Activated CD8-positive, alpha-beta T cell treated with anti-CD3 and anti-CD28 coated beads for 36 hours (primary cell): ENCODE results near the gene PRKN. TPM values are rescaled to one million over a fixed set of nuclear protein-coding genes. Genes with fewer than 3 reads are reported as not detected.

Experiments used
- ATAC-seq: fragments of 200-7000 bp; cut with Tn5 transposase; one replicate; pipeline ENCODE4 v1.10.0; 2021; ENCODE audit warnings: mild to moderate bottlenecking, moderate library complexity
- CTCF ChIA-PET: fragments of 350-600 bp; sonication (Branson Sonifier 250); formaldehyde crosslinking; loops from one replicate; lab custom pipeline; 2021; ENCODE audit warnings: antibody characterized with exemption; lab: Charles Lee
- POLR2A ChIA-PET: fragments of 350-600 bp; sonication (Branson Sonifier 250); formaldehyde crosslinking; loops from one replicate; lab custom pipeline; 2021; ENCODE audit warnings: antibody characterized with exemption; lab: Charles Lee
- DNase-seq: peaks from one replicate; pipeline ENCODE4 v3.0.0-alpha.2; 2020
- H3K27ac Mint-ChIP-seq: one replicate; pipeline ENCODE4 v1.8.0; 2021; ENCODE audit warnings: mild to moderate bottlenecking, mixed read lengths
- H3K27me3 Mint-ChIP-seq: one replicate; pipeline ENCODE4 v1.8.0; 2021; ENCODE audit warnings: mixed read lengths
- H3K36me3 Mint-ChIP-seq: one replicate; pipeline ENCODE4 v1.8.0; 2021; ENCODE audit warnings: low read depth, mixed read lengths
- H3K4me1 Mint-ChIP-seq: one replicate; pipeline ENCODE4 v1.8.0; 2021; ENCODE audit warnings: low read depth, mixed read lengths
- H3K4me3 Mint-ChIP-seq: one replicate; pipeline ENCODE4 v1.8.0; 2021; ENCODE audit warnings: mild to moderate bottlenecking, moderate library complexity, mixed read lengths
- H3K9me3 Mint-ChIP-seq: one replicate; pipeline ENCODE4 v1.8.0; 2021; ENCODE audit warnings: mixed read lengths
- intact Hi-C: fragments of 100-400 bp; cut with micrococcal nuclease; formaldehyde crosslinking; loops from one replicate; pipeline ENCODE4 v1.10.0; 2022
- total RNA-seq, 2 experiments: library from RNA; stranded (reverse); gene quantifications; one replicate each; pipeline ENCODE4 v1.2.3, GENCODE V29; 2021
- TF ChIP-seq, protein P1 (sequence below): fragments of 200-600 bp; IDR thresholded peaks from one replicate; pipeline ENCODE4 v1.8.0; 2022; ENCODE audit warnings: antibody characterized with exemption, mild to moderate bottlenecking

The PRKN gene
- total RNA-seq, 2 experiments from 2014 or later, result 1.2 to 1.4 TPM

DNA sequence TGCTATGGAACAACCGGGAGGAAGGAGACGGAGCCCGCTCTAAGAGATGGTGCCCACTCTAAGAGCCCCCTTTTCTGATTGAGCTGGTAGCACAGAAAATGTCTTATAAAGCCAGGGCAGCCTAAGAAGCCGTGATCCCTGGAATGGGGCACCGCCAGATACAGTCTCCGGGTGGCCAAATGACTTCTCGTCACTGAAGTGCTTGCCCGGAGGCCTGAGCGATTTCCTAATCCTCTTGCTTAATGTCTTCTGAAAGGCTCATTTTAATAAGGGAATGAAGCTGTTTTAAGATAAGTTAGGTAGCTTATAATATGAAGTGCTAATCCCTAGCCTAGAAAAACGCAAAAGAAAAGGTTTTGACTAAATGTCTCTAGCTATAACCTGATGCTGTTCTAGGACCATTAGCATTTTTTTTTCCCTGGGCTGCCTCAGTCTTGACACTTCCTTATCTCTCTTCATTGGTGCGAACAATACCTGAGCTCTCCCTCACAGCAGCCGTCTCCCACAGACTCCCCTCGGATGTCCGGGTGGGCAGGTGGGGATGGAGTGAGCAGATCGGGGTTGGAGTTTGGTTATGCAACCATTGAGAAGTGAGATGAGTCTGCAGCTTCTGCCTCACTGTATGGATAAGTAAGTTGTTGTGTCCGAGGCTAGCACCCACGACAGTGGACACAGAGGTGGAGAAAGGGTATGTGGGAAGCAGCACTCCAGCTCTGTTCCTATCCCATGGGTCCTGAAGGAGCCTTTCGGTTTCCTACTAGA, 894.3 kb downstream of the PRKN start:
- Mint-ChIP-seq H3K36me3 (no peaks in the 10 kb centered on the region), H3K27ac (no peak overlapping the region), H3K27me3 (no peaks in the 10 kb centered on the region), H3K9me3 (no peaks in the 10 kb centered on the region), H3K4me3 (no peak overlapping the region), H3K4me1 (peaks cover 2% of the 10 kb centered on the region)
- no peak for DNase-seq
- intact Hi-C loops, result no loop called here
- no peak for ATAC-seq
- TF ChIP-seq, protein P1, sequence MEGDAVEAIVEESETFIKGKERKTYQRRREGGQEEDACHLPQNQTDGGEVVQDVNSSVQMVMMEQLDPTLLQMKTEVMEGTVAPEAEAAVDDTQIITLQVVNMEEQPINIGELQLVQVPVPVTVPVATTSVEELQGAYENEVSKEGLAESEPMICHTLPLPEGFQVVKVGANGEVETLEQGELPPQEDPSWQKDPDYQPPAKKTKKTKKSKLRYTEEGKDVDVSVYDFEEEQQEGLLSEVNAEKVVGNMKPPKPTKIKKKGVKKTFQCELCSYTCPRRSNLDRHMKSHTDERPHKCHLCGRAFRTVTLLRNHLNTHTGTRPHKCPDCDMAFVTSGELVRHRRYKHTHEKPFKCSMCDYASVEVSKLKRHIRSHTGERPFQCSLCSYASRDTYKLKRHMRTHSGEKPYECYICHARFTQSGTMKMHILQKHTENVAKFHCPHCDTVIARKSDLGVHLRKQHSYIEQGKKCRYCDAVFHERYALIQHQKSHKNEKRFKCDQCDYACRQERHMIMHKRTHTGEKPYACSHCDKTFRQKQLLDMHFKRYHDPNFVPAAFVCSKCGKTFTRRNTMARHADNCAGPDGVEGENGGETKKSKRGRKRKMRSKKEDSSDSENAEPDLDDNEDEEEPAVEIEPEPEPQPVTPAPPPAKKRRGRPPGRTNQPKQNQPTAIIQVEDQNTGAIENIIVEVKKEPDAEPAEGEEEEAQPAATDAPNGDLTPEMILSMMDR, result no peak
- CTCF ChIA-PET, result no interaction called here
- POLR2A ChIA-PET, result no interaction called here

DNA sequence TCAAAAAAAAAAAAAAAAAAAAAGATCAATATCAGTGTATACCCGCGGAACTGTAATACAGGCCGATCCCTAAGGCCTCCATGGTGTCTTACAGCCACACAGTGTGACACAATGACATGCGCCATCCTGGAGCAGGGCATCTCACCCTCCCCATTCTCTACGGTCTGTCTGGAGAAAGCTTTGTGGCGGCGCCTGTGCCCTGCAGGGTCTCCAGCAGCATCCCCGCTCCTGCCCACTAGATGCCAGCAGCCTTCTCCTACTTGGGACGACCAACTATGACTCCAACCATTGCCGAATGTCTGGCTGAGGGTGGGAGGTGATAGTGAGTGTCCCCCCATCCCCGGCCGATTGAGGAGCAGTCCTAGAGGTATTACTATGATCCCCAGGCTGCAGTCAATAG, 894.9 kb downstream of the PRKN start:
- Mint-ChIP-seq H3K4me3 (no peak overlapping the region), H3K4me1 (peaks cover 2% of the 10 kb centered on the region), H3K36me3 (no peaks in the 10 kb centered on the region), H3K9me3 (no peaks in the 10 kb centered on the region), H3K27ac (no peak overlapping the region), H3K27me3 (no peaks in the 10 kb centered on the region)
- CTCF ChIA-PET, result no interaction called here
- no peak for DNase-seq
- intact Hi-C loops, result no loop called here
- POLR2A ChIA-PET, result no interaction called here
- TF ChIP-seq, protein P1, result no peak
- no peak for ATAC-seq

GRCh38 chr6:161830866-161831616, 896.5 kb downstream of the PRKN start:
- H3K9me3 Mint-ChIP-seq, result no peaks in the 10 kb centered on the region
- H3K27me3 Mint-ChIP-seq, result no peaks in the 10 kb centered on the region
- POLR2A ChIA-PET, result no interaction called here
- no peak overlapping the region for H3K27ac Mint-ChIP-seq
- no peaks in the 10 kb centered on the region for H3K36me3 Mint-ChIP-seq
- DNase-seq, result no peak
- CTCF ChIA-PET, result no interaction called here
- no peak for ATAC-seq
- H3K4me1 Mint-ChIP-seq, result peaks cover 2% of the 10 kb centered on the region
- intact Hi-C loops, result no loop called here
- TF ChIP-seq, protein P1, result no peak
- H3K4me3 Mint-ChIP-seq, result no peak overlapping the region

GRCh38 chr6:161829291-161829729, 898.3 kb downstream of the PRKN start:
- intact Hi-C loops, result no loop called here
- Mint-ChIP-seq H3K4me3 (no peak overlapping the region), H3K36me3 (no peaks in the 10 kb centered on the region), H3K9me3 (no peaks in the 10 kb centered on the region), H3K4me1 (peaks cover 2% of the 10 kb centered on the region), H3K27me3 (no peaks in the 10 kb centered on the region), H3K27ac (no peak overlapping the region)
- no peak for DNase-seq
- TF ChIP-seq, protein P1, result no peak
- POLR2A ChIA-PET, result no interaction called here
- CTCF ChIA-PET, result no interaction called here
- no peak for ATAC-seq

DNA sequence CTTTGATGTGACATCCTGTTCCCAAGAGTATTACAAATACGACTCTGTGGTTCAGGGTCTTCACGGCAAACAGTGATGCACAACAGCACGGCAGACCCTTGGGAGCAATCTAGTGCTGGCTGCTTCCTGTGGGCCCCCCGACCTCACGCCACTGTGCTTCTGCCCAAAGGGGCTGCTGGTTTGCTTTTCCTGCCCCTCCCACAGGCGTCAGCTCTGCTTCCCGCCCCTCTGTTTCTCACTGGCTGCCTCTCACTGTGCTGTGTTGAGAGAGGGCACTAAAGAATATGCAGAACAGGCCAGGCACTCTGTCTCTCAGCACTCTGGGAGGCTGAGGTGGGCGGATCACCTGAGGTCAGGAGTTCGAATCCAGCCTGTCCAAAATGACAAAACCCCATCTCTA, 899.2 kb downstream of the PRKN start:
- no peak overlapping the region for H3K27ac Mint-ChIP-seq
- intact Hi-C loops, result no loop called here
- H3K4me1 Mint-ChIP-seq, result peaks cover 2% of the 10 kb centered on the region
- TF ChIP-seq, protein P1, result no peak
- H3K36me3 Mint-ChIP-seq, result no peaks in the 10 kb centered on the region
- H3K27me3 Mint-ChIP-seq, result no peaks in the 10 kb centered on the region
- no peak for ATAC-seq
- no peak overlapping the region for H3K4me3 Mint-ChIP-seq
- DNase-seq, result no peak
- ChIA-PET POLR2A (no interaction called here), CTCF (no interaction called here)
- H3K9me3 Mint-ChIP-seq, result no peaks in the 10 kb centered on the region
